Colonic mucosa (tissue), 4 donors: ENCODE results near the gene SHB. TPM values are rescaled to one million over a fixed set of nuclear protein-coding genes. Genes with fewer than 3 reads are reported as not detected.

Source experiments
- DNase-seq: peaks from one replicate; pipeline ENCODE4 v3.0.0-alpha.2; 2020
- H3K27ac ChIP-seq: fragments of 200-600 bp; one replicate; pipeline ENCODE4 v1.8.0; 2021
- H3K27me3 ChIP-seq: fragments of 200-600 bp; one replicate; pipeline ENCODE4 v1.8.0; 2021
- H3K36me3 ChIP-seq: fragments of 200-600 bp; one replicate; pipeline ENCODE4 v1.8.0; 2021
- H3K4me1 ChIP-seq: fragments of 200-600 bp; one replicate; pipeline ENCODE4 v1.8.0; 2021; ENCODE audit warnings: mild to moderate bottlenecking
- H3K4me3 ChIP-seq: fragments of 200-600 bp; one replicate; pipeline ENCODE4 v1.8.0; 2021
- H3K9ac ChIP-seq, 2 donors: one replicate each; pipeline ENCODE4 v1.7.0; 2013; ENCODE audit warnings: control low read depth in 2 of 2, low read depth in 2 of 2, low read length in 2 of 2
- H3K9me3 ChIP-seq: fragments of 200-600 bp; one replicate; pipeline ENCODE4 v1.8.0; 2021
- intact Hi-C: fragments of 100-400 bp; cut with DNase I; formaldehyde crosslinking; loops from one replicate; pipeline ENCODE4 v1.14.1; 2022
- total RNA-seq, 2 donors: library from RNA; stranded (reverse); fragmentation: NEBNext Ultra II Directional in 1 of 2; extraction: Animal tissue kit (Norgen Biotek cat#: 25700) in 1 of 2; gene quantifications; one replicate each; pipeline ENCODE4 v1.2.1, GENCODE V29; 2021
- TF ChIP-seq, protein P1 (sequence below): fragments of 200-600 bp; IDR thresholded peaks from one replicate; pipeline ENCODE4 v1.8.0; 2022; ENCODE audit warnings: antibody characterized with exemption, mild to moderate bottlenecking
- donor health status: healthy.
- donor health status: DM: no; HTN: no; CAD: no.
- donor health status: DM: no; HTN: no; CAD: no.

SHB gene
- total RNA-seq, 2 donors from 2014 or later, result 17.4 to 24.0 TPM

DNA sequence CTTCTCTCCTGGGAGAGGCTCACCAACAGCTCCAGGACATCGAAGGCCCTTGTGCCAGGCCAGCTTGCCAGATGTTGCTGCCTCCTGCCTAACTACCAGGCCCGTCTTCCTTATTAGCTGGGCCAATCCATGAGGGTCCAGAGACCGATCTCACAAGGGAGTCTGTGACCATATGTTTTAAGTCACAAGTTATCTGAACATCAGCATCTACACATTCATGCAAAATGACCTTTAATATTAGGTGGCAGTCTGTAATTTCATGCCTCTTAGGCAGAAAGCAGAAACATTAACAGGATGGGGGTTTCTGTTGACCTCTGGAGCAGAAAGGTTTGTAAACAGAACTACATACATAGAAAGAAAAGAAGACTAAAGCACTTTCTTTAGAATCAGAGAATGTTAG lies 90.0 kb downstream of the SHB start:
- no peaks in the 10 kb centered on the region for H3K36me3 ChIP-seq
- no peak for DNase-seq
- H3K27ac ChIP-seq, result no peak overlapping the region
- no peaks in the 10 kb centered on the region for H3K9me3 ChIP-seq
- intact Hi-C loops, result loop anchor here (10.0 kb wide), 1 partner anchor 46 kb away; no protein-coding TSS in a partner anchor
- no peak overlapping the region for H3K4me3 ChIP-seq
- no peak overlapping the region for H3K9ac ChIP-seq
- no peaks in the 10 kb centered on the region for H3K4me1 ChIP-seq
- TF ChIP-seq, protein P1, sequence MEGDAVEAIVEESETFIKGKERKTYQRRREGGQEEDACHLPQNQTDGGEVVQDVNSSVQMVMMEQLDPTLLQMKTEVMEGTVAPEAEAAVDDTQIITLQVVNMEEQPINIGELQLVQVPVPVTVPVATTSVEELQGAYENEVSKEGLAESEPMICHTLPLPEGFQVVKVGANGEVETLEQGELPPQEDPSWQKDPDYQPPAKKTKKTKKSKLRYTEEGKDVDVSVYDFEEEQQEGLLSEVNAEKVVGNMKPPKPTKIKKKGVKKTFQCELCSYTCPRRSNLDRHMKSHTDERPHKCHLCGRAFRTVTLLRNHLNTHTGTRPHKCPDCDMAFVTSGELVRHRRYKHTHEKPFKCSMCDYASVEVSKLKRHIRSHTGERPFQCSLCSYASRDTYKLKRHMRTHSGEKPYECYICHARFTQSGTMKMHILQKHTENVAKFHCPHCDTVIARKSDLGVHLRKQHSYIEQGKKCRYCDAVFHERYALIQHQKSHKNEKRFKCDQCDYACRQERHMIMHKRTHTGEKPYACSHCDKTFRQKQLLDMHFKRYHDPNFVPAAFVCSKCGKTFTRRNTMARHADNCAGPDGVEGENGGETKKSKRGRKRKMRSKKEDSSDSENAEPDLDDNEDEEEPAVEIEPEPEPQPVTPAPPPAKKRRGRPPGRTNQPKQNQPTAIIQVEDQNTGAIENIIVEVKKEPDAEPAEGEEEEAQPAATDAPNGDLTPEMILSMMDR, result no peak
- H3K27me3 ChIP-seq, result no peaks in the 10 kb centered on the region

DNA sequence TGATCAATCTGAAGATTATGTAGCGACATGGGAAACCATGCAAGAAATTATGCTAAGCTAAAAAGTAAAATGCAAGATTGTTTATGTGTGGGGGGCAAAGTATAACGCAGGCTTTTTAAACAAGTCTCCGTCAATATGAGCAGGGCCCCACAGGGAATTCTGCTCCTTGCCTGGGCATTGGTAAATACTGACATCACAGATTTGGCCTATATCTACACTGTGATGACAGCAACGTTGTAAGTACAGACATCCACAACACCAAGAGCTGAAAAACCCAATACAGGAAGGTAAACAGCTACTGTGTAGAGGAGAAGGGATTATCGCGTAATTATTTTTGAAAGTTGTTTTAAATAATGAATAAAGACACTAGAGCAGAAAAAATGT lies 90.6 kb downstream of the SHB start:
- H3K27ac ChIP-seq, result no peak overlapping the region
- no peaks in the 10 kb centered on the region for H3K4me1 ChIP-seq
- H3K27me3 ChIP-seq, result no peaks in the 10 kb centered on the region
- TF ChIP-seq, protein P1, result no peak
- DNase-seq, result no peak
- no peak overlapping the region for H3K9ac ChIP-seq
- no peaks in the 10 kb centered on the region for H3K36me3 ChIP-seq
- no peaks in the 10 kb centered on the region for H3K9me3 ChIP-seq
- no peak overlapping the region for H3K4me3 ChIP-seq
- intact Hi-C loops, result loop anchor here (10.0 kb wide), 1 partner anchor 46 kb away; no protein-coding TSS in a partner anchor

DNA sequence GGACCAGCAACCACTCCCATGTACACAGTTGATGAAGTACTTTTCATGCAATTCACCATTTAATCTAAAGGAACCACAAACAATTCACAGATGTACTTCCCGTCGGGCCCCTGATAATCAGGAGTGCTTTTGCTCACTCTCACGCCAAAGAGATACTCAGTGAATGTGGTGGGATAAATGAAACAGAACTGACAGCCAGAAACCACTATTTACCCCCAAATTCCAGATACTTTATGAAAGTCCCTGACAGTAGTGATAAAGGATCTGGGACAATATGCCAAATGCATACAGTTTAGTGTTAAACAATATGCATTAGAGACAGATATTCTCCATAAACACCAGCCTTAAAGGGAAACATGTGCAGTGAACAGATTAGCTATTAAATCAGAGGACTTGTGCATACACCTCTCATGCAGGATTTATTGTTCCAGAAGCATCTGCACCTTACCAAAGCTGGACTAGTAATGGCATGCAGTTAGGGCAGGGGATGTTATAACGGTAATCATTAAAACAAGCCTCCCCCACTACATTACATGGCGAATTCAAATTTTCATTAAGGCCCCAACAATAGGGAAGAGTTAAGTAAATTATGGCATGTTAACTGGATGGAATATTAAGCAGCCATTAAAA lies 91.1 kb downstream of the SHB start:
- intact Hi-C loops, result loop anchor here (10.0 kb wide), 1 partner anchor 47 kb away; no protein-coding TSS in a partner anchor

DNA sequence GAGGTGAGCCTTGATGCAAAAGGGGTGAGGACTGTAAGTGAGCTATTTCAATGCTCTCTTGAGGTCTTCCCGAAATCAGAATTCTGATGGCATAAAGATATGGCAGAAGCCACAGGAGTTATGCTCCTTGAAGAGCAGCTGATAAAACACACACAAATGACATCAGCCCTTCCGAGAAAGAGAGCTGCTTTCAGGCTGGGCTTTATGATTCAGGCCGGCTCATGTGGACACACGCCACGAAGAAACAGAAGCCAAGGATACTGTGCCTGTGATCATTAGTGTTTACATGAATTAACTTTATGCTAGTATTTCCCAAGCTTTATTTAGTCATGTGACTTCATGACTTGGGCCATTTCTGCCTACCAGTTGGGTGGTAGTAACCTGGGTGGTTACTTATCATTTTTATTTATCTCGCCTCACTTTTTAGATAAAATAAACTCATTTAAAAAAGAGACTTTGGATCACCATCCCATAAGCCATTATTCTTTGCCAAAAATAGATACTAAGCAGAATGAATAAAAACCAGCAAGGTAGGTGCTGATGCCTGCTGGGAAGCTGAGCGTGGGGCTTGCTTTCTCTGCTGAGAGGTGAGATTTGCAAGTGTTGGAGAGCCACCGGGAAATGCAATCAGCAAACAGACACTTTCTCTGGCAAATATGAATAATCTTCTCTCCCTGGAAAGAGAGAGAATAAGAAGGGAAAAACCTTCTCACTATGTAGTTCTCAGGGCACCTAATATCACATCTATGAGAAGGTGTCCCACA lies 92.1 kb downstream of the SHB start:
- no peak overlapping the region for H3K9ac ChIP-seq

More for the DNA sequence above, 91.1 kb downstream of the SHB start:
- no peak overlapping the region for H3K4me3 ChIP-seq
- H3K27me3 ChIP-seq, result no peaks in the 10 kb centered on the region
- TF ChIP-seq, protein P1, result no peak
- no peak for DNase-seq
- H3K9ac ChIP-seq, result no peak overlapping the region
- H3K9me3 ChIP-seq, result no peaks in the 10 kb centered on the region
- H3K4me1 ChIP-seq, result no peaks in the 10 kb centered on the region
- H3K27ac ChIP-seq, result no peak overlapping the region
- H3K36me3 ChIP-seq, result no peaks in the 10 kb centered on the region

DNA sequence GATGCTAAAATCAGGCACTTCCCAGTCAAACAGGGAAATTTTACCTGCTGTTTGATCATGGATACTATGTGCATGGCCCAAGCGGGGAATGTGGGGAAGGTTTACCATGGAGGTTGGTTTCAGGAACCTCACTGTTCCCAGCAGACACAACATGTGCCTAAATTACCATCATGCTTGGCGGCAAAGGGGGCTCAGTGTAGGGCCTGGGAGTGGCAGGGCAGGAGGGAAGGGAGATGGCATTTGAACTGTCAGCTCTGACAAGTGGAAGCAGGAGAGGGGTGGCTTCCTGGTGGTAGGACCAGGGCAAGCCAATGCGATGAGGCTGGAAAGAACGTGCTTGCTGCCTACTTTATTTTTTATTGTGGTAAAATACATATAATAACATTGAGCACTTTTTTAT lies 93.4 kb downstream of the SHB start:
- Histone ChIP-seq H3K9ac (no peak overlapping the region), H3K27ac (no peak overlapping the region)
- intact Hi-C loops, result loop anchor here (10.0 kb wide), 1 partner anchor 49 kb away; no protein-coding TSS in a partner anchor

More for the DNA sequence above, 92.1 kb downstream of the SHB start:
- TF ChIP-seq, protein P1, result no peak
- Histone ChIP-seq H3K4me3 (no peak overlapping the region), H3K36me3 (no peaks in the 10 kb centered on the region), H3K27ac (no peak overlapping the region), H3K27me3 (no peaks in the 10 kb centered on the region), H3K4me1 (no peaks in the 10 kb centered on the region), H3K9me3 (no peaks in the 10 kb centered on the region)
- intact Hi-C loops, result loop anchor here (10.0 kb wide), 1 partner anchor 48 kb away; no protein-coding TSS in a partner anchor
- DNase-seq, result no peak

More for the DNA sequence above, 93.4 kb downstream of the SHB start:
- no peaks in the 10 kb centered on the region for H3K4me1 ChIP-seq
- no peaks in the 10 kb centered on the region for H3K36me3 ChIP-seq
- no peaks in the 10 kb centered on the region for H3K27me3 ChIP-seq
- TF ChIP-seq, protein P1, result no peak
- no peaks in the 10 kb centered on the region for H3K9me3 ChIP-seq
- H3K4me3 ChIP-seq, result no peak overlapping the region
- no peak for DNase-seq
